ENCODE results near the gene ADGRB2.

ADGRB2 gene

DNA sequence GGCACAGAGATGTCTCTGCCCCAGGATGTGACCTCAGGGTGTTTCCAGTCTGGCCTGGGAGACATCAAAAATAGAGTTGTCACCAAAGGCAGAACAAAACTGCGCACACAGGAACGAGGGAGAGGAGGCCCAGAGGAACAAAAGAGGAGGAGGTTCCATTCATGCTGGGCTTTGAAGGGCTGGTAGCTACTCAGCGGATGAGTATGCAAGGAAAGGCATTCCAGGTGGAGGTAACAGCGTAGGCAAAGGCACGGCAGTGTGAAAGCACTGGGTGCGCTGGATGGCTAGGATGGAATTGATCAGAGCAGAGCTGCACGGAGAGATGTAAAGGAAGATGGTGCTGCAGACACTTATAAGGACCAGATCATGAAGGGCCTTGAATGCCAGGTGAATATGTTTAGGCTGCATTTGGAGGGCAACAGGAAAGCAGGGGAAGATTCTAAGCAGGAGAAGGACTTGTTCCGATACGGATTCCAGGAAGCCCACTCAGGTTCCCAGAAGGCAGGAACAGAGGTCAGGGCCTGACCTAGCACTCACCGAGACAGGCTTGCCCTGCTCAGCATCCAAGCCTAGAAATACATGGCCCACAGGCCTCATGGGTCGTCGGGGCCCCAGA, 66.7 kb downstream of the ADGRB2 start:
- no peak for DNase-seq

- peak; percentile 55 for DNase-seq
These were observed 67.9 kb downstream of the ADGRB2 start for GRCh38 chr1:31696242-31696641.

GRCh38 chr1:31695327-31695726, 68.8 kb downstream of the ADGRB2 start:
- no peak for DNase-seq

- no peak for DNase-seq
These were observed 69.2 kb downstream of the ADGRB2 start for GRCh38 chr1:31694964-31695313.

DNA sequence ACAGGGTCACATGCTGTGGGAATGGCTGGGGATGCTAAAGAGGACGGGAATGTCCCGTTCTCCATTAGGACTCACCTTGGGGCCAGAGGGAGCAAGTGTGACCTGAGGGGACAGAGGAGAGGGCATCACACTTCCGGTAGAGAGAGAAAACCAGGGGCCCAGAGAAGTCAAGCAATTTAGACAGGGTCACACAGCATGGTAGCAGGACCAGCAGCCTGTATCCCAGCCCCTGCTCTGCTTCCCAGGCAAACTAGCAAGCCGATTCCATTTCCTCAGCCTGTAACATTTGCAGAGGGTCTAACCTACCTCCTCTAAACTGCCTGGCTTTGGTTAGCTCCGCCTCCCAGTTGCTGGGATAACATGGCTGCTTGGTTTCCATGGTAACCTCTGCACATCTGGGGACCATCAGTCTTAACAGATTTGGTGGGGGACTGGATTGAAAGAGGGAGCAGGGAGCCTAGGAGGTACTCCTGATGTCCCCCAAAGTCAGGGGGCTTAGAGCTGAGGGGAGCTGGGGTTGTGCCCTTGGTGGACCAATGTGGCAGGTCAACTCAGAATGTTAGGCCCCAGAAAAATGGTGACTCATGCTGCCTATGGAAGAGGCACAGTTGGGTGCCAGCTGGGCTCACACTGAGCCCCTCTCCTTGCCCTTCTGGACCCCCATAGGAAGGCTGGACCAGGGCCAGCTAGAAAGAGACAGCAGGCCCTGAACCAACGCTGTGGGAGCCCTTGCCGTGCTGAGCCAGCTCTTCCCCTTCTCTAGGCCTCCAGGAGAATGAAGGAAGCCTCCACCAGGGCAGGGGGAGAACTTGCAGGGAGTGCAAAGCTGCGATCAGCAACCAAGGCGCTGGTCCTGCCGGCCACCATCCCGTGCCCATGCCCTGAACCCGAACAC, 69.8 kb downstream of the ADGRB2 start:
- no peak for DNase-seq

GRCh38 chr1:31693231-31693630, 70.9 kb downstream of the ADGRB2 start:
- no peak for DNase-seq

GRCh38 chr1:31691951-31692350, 72.2 kb downstream of the ADGRB2 start:
- no peak for DNase-seq

DNA sequence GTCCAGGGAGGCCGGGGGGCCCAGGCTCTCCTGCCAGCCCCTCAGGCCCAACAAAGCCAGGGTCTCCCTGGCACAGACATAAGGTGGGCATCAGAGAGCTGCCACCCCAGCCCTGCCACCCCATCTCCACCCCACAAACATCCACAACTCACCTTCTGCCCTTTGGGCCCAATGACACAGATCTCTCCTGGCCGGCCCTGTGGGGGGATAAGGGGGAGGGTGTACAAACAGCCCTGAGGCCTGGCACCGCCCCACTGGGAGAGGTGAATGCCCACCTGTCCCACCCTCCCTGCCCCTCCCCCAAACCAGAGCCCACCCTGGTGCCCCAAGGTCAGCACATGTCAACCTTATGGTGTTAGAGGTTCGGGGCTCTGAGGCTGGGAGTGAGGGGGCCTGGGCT, 72.7 kb downstream of the ADGRB2 start:
- no peak for DNase-seq

DNA sequence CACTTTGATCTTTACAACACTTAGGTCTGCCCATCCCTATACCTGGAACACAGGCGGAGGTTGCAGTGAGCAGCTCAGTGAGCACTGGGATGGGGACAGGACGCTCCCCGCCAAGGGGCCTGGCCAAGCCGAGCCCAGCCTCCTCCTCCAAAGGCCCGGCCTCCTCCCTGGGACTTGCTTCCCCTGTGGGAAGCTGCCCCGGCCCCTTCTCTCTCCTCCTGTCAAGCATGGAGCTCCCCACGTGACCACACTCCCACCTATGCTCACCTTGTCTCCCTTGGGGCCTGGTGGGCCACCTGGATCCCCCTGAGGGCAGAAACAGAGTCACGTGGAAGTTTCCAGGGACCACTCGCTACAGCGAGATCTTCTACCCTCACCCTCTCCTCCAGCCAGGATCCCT, 73.2 kb downstream of the ADGRB2 start:
- no peak for DNase-seq

- no peak for DNase-seq
These were observed 74.3 kb downstream of the ADGRB2 start for GRCh38 chr1:31689854-31690253.

GRCh38 chr1:31689379-31689778, 74.8 kb downstream of the ADGRB2 start:
- no peak for DNase-seq

DNA sequence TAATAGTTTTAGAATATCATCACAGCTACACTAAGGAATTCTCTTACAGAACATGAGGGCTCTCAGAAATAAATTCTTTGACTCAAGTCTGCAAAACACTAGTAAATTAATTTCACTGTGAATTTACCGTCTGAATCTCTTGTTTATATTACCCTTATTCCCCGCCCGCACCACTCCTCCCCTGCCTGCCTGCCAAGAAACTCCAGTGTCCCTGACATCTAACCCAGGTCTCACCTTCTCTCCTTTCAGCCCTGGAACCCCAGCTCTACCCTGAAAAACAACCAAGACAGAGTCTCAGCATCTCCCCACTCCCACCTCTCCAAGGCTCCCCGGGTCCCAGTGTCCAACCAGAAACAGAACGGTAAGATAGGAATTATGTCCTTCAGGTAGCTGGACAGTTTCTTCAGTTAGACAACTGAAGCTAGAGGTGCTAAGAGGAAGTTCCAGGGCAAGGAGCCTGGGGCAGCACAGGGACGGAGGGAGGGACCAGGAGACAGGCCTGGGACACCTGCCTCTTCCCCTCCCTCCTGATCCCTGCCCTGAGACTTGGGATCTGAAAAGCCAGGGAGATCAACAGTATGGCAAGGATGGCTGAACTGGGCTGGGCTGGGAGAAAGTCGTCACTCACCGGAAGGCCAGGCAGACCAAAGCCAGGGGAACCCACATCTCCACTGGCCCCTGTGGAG, 75.8 kb downstream of the ADGRB2 start:
- no peak for DNase-seq

GRCh38 chr1:31687601-31688000, 76.5 kb downstream of the ADGRB2 start:
- no peak for DNase-seq

DNA sequence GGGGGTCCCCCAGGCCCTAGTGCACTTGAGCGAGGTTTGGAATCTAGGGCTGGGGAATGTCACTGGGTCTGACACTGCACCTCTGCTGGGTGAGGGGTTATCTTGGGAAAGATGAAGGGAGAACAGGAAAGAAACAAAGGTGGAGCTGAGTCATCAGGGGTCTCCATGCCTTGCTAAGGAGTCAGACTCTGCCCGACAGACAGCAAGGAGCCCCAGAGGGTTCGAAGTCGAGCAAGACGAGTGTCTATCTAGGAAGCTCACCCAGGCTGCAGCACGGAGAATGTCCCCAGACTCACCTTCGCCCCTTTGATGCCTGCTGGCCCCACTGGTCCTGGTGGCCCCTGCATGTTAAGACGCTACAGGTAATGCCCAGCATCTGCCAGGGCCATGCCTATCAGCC, 78.3 kb downstream of the ADGRB2 start:
- no peak for DNase-seq

DNA sequence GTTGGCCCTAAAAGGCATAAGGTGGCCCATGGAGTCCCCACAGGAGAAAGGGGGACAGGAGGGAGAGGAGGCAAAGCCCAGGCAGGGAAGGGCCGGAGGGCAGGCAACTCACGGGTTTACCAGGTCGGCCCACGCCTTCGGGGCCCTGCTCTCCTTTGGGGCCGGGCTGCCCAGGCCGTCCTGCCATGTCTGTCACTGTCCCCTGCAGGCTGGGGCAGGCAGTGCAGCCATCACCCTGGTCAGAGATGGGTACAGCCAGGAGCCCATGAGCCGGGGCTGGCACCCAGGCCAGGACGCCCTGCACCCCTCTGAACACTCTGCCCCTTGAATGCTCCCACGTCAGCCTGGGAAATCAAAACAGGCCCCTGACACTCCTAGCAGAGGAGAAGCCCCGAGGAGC, 80.1 kb downstream of the ADGRB2 start:
- DNase-seq: peak; percentile 71

GRCh38 chr1:31681415-31681814, 82.7 kb downstream of the ADGRB2 start:
- DNase-seq: no peak

DNA sequence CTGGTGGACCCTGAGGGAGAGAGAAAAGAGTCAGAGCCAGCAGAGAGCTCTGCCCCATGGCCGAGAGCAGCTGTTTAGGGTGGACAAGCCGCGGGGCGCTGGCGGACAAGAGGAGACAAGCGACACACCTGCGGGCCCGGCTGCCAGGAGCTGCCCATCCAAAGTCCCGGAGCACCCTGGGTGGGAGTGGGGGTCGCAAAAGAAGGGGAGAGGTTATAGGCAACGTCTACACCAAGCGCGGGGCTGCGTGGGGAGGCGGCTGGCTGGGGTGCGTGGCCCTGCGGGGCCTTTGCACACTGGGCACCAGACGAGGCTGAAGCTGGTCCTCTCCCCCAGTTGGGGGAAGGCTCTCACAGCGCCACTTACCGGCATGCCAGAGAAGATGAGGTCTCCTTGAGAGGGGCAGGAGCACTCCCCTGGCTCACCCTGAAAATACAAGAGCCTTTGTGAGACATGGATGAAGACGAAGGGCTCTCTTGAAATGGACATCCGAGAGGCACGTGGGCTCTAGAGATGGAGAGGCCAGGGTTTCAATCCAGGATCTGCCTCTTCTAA, 84.4 kb downstream of the ADGRB2 start:
- peak; percentile 50 for DNase-seq

- DNase-seq: no peak
These were observed 85.0 kb downstream of the ADGRB2 start for GRCh38 chr1:31679091-31679490.

- DNase-seq: no peak
These were observed 85.5 kb downstream of the ADGRB2 start for GRCh38 chr1:31678681-31679080.

DNA sequence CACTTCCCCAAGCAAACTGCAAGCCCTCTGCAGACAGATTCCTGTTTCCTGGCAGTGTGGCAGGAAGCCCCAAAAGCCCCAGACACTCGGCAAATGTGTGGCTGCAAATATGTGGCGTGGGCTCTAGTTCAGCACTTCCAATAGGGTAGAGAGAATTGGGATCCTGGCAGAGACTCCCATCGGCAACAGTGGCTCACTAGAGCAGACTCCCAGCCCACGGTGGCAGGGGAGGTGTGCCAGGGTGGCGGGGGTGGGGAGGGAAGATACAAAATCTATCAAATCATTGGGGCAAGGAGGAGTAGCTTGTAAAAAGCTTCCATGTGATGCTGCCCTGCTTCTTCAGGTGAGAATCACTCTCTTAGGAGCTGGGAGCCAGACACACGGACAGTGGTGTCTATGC, 86.2 kb downstream of the ADGRB2 start:
- DNase-seq: no peak

DNA sequence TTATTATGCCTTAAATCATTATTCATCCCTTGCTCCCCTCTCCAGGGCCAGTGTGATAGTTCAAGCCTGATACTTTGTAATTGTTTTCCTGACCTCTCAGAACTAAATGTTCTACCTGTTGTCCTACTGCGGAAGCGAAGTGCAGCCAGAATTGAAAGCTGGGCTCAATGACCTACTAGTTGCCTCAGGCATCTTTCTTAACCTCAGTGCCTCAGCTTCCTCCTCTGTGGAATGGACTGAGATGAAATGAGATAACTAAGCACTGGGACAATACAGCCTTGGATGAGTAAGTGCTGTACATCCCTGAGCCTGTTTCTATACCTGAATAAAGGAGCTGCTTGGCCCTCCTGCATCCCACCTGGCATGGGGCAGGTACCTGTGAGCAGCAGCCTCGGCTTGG, 86.7 kb downstream of the ADGRB2 start:
- no peak for DNase-seq

All from RPMI8226 (cell line).